IPS DF 4.7 (cell line): ENCODE results near the gene PTPRN2.

Experiments
- DNase-seq: peaks from one replicate; pipeline ENCODE4 v3.0.0-alpha.2; 2013; ENCODE audit warnings: low spot score; ENCODE audit errors: extremely low read depth

Gene PTPRN2

DNA sequence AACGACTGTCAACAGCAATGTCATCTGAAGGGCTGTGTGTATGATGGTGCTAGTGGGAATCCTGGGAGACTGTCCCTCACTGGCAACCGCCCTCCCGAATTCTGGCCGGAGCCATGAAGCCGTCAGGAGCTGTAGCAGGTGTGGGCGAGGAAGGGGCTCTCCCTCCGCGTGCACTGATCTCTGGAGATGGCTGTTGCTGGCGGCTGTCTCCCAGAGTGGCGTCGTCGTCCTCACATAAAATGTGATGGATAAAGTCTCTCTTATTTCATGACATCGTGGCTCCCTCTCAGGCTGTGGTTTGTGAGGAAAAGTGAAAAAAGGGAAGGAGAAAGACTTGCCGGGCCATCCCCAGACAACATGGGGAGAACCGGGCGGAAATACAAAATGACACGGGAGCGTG is 1034.4 kb downstream of the PTPRN2 start:
- DNase-seq = no peak

DNA sequence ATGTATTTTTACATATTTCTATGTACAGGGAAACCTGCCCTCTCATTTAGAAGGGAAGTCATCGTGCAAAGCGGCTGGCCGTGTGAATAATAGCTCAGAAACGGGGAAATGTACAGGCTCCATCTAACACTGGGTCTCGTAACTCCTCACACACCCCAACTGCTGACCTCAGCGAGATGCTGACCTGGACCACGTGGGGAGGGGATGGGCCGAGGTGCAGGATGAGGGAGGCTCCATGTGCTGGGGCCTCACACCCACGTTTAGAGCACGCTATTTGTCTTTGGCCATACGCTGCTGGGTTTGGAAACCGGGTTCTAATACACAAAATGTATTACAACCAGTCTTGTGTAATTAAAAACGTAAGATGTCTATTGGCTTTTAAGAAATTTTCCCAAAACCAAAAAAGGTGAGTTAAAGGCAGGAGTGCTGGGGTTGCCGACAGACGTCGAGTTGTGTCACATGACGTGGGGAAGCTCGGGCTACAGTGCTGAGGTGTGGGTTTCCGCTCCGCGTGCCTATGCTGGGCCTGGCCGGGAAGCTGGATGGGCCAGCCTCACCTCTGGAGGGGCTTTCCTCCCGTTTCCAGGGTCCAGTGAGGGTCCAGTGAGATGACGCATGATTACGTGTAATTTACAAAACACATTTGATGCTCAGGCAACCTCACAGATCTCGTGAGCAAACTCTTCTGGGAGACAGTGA is 1035.2 kb downstream of the PTPRN2 start:
- DNase-seq = no peak

DNA sequence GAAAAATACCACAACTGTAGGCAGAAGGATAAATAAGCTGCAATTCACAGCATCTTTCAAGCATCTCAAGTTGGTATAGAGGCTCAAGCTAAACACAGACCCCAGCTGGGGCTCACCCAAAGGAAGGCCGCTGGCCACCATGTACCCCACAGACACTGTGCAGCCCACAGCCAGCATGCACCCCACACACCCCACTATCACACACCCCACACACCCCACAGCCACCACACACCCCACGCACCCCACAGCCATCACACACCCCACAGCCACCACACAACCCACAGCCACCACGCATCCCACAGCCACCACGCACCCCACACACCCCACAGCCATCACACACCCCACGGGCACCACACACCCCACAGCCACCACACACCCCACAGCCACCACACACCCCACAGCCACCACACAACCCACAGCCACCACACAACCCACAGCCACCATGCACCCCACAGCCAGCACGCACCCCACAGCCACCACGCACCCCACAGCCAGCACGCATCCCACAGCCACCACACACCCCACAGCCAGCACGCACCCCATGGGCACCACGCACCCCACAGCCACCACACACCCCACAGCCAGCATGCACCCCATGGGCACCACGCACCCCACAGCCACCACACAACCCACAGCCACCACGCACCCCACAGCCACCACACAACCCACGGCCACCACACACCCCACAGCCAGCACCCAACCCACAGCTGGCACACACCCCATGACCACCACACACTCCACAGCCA is 1036.1 kb downstream of the PTPRN2 start:
- DNase-seq = no peak

DNA sequence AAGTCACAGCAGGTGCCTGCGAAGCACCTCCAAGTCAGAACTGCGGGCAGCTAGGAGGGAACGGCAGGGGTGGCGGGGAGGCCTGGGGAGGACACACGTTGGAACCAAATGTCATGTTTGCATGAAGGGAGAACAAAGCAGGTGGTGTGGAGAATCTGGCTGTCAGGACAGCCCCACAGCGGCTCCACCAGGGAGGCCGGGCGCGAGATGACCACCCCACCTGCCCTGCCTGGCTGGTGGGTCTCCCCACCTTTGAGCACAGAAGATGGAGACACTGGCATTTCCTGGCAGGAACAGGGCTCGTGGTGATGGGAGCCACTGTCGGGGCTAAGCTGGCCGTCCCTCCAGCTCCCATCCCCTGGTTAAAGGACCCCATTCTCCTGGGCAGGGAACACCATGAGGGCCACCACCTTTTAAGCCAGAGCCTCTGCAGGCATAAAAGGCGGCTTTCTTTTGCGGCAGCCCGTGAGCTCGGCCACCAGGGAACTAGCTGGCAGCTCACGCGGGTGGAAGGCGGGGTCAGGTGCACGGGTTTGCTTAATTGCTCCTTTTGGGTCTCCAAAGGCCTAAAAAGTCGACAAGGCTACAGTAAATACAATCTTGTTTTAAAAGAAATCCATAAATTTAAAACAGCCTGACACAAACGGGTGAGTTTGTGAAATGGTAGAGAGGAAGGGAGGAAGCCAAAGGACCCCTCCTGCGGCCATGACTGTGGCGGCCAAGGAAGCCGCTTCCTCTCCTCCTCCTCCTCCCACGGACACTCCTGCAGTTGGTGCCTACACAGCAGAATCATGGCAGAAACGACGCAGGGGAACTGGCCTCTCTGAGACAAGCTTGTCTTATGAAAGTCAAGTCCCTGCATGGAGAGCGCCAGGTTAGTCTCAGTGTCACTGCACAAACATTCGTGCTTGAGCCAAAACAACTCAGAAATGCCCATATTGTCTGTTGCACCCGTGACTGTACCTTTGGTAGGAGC is 1037.0 kb downstream of the PTPRN2 start:
- no peak for DNase-seq

DNA sequence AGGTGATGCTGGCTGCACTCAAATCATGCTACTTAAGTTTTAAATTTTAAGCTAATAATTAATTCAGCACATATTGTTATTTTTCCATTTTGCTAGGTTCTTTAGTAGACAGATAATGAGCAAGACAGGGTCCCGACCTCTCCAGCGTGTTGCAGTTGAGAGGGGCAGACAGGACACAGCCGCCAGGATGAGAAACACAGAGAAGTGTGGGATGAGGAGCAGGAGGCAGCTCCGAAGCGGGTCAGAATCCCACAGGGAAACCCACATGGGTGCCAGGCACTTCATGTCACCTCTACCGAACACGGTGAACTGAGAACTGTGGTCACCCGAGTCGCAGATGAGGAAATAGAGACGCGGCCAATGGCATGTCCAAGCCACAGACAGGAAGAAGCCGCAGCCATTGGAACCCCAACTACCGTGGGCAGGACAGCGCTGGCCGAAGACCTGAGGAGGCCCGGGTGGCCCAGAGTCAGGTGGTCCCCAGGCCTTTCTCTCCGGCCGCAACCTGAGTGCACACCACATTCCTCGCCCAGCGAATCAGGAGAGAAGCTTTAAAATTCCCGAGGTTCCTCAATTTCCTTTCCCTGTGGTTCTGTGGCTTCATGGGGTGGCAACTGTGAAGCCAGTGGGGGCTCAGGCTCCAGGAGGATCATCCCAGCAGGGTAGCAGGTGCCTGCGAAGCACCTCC is 1037.9 kb downstream of the PTPRN2 start:
- DNase-seq = no peak

DNA sequence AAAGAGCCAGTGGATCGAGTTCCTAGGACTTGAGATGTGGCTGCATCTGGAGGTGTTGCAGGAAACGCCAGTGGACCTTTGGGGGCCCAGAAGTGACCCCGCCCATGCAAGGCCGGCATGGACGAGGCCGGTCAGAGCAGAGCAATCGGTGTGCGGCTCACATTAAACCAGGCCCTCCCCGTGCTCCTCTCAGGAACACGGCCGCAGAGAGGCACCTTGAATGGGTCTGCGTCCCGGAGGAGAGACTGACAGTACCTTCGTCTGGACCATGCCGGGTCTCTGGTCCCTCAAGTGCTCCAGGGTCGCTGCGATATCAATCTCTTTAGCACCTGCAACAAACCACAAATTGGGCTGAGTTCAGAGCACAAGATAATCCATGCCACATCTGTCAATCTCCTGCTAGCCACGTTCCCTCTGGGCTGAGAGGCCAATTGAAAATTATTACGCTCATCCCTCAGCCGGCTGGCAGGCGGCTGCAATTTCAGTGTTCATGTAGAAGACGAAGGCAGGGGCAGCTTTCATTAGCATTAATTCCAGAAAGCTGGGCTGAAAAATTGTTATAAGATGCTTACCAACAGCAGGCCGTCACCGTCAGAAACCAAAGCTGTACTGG is 1038.8 kb downstream of the PTPRN2 start:
- no peak for DNase-seq

DNA sequence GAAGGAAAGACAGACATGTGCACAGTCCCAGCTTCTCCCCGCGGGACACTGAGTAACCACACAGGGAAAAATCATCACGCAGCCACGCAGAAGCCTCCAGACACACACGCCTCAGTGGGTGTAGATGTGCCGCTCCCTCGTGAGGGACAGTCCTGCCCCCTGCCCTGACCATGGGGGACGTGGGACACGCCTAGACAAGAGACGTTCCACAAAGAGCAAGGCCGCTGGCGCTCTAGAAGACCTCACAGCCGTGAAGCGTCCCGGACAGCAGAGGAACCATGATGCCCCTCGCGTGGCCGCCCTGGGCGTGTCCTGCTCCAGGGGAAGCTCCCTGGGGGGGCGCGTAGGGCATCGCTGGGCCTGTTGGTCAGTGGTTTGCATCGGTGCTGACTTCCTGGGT is 1040.0 kb downstream of the PTPRN2 start:
- no peak for DNase-seq

DNA sequence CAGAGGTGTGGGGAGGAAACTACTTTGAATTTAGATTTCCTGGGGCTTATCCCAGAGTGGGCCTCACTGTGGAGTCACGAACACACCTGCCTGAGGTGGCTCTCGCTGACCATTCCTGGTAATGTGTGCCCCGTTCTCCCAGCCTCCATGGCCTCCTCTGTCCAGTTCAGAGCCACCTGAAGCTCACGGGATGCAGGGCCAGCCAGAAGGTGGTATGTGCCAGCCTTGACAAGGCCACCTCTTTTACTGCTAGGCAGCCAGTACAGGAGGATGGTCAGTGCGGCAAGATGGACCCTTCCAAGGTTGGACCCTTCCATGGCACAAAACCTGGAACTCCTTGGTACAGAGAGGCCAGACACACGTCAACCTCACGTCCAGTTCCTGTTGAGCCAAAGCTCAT is 1040.5 kb downstream of the PTPRN2 start:
- DNase-seq = no peak

DNA sequence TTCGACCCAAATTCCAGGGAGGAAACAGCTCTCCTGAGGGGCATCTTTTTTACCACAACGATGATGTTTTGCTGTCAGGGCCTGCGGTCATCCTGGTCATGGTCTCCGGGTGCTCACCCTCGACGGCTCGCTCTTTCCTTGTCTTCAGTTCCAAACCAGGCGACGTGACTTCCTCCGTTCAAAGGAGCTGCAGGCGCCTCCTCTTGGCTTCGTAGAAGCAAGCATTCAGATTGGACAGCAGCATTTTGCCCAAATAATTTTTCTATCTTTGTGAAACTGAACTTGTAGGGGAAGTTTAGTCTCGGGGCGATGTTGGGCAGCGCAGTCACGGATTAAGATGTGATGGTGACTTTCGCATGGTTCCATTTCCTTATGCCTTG is 1042.0 kb downstream of the PTPRN2 start:
- no peak for DNase-seq

DNA sequence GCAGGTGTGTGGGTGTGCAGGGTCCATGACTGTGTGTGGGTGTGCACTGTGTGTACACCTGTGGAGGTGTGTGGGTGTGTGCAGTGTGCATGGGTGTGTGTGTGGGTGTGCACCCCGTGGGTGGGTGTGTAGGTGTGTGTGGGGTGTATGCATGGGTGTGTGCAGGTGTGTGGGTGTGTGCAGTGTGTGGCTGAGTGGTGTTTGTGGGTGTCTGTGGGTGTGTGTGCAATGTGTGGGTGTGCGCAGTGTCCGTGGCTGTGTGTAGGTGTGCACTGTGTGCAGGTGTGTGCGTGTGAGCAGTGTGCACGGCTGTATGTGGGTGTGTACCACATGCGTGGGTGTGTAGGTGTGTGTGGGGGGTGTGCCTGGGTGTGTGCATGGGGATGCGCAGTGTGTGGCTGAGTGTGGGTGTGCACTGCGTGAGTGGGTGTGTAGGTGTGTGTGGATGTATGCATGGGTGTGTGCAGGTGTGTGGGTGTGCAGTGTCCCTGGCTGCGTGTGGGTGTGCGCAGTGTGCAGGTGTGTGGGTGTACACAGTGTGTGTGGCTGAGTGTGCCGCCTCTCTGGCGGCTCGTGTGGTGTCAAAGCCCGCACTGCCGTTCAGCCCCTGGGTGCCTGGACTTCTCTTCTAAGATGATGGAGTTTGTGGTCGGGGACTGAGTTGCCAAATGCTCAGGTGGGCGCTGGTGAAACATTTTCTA is 1042.5 kb downstream of the PTPRN2 start:
- DNase-seq = no peak

DNA sequence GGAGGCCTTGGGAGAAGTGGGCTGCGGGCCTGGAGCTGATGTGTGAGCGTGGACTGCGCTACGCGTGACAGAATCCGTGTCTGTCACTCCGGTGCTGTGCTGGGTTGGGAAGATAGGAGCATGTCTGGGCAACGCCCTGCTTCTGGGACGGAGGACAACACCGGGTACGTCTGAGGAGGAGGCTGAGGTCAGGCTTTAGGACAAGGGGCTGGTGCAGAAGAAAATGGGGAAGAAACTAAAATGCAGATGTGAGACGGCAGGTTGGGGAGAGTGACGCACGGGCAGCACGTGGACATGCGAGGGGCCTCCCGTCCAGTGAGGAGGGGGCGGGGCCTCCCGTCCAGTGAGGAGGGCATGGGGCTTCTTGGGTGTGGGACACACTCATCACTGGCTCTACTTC is 1043.4 kb downstream of the PTPRN2 start:
- no peak for DNase-seq

DNA sequence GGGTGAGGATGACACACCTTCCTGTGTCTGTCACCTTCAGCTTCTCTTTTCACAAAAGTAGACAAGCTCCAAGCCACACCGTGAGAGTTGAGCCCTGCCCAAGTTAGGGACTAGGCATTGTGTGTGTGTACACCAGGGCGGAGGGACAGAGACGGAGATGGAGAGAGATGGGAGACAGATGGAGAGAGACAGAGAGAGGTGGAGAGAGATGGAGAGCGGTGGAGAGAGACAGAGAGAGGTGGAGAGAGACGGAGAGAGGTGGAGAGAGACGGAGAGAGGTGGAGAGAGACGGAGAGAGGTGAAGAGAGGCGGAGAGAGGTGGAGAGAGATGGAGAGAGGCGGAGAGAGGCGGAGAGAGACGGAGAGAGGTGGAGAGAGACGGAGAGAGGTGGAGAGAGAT is 1043.8 kb downstream of the PTPRN2 start:
- DNase-seq = no peak

DNA sequence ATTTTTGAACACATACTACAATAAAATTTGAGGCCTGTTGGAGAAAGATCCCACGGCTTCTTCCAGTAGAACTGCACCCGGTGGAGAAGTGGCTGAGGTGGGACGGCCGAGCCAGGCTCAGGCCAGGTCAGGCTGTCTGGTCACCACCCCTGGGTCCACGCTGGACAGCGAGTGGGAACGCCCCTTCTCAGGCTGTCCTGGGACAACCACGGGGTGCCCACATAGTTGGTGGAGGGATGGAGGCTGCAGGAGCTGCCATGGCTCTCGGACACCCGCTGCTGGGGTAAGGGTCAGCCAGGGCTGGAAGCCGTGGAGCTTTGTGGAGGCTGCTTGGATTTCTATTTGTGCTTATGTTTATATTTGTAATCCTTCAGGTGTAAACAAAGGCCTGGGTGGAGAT is 1044.3 kb downstream of the PTPRN2 start:
- DNase-seq = no peak

DNA sequence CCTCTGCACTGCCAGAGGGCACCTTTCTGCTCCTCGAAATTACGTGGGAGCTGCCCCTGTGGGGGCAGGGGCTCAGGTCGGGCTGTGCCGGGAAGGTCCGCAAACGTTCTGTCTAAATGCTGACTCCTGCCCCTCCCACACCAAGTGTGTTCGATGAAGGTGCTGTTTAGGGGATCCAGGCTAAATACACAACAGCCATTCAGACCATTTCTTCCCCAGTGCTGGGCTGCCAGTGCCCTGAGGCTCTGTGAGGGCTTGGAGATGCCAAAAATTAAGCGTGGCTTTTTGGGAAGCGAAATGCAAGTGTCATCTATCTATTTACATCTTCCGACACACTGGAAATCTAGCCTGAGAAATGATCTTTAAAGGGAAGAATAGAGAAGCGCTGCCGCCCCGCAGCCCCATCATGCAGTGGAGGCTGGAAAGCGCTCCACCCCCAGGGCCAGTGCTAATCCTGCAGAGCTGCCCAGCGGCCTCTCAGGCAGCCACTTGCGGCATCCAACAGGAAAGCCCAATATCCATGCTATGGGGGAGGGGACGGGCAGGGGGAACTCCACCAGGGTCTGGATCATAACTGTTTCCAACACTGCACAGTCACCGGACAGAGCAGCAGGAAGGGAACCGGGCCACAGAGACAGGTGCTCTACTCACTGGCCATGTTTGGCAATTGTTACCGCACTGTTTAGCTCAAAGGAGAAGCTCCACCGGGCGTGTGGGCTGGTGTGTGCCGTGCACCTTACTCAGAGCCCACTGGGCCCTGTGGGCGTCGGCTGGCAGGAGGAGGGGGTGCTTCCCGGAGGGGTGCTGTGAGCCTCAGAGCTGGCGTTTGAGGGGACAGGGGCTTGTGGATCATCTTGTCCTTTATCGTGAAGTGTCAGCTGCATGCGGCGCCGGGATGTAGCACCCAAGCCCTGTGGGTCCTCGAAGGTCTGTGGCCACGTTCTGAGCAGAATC is 1045.3 kb downstream of the PTPRN2 start:
- DNase-seq = no peak

DNA sequence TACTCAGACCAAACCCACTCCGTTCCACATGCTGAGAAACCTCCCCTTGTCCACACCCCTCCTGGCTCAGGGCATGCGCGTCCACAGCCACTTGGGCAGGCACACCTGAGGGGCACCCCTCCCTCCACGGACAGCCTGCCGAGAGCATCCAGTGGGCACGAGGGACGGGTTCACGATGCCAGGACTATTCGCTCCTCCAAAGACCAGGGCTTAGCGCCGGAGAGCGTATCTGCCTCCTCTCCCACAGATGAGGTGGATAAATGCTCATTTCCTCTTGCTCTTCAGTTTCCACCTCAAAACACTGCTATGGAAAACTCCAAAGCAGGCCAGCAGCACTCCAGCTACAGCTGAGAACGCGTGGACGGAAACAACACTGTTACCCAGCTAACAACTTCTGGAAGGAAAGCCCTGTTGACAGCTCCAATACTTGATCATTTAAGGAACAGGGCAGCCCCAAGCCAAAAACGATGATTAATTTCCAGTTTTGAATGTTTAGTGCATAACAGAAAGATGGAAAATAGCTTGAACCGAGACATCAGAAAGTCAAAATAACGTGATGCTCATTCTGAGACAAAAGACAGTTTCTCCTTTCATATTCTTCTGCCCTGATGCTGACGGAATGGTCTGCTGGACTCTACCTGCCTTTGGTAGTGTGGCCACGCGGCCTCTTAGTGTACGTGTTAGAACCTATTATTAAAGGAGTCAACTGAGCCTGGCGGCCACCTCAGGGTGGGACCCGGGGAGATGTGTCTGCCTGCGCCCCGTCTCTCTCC is 1046.1 kb downstream of the PTPRN2 start:
- no peak for DNase-seq

DNA sequence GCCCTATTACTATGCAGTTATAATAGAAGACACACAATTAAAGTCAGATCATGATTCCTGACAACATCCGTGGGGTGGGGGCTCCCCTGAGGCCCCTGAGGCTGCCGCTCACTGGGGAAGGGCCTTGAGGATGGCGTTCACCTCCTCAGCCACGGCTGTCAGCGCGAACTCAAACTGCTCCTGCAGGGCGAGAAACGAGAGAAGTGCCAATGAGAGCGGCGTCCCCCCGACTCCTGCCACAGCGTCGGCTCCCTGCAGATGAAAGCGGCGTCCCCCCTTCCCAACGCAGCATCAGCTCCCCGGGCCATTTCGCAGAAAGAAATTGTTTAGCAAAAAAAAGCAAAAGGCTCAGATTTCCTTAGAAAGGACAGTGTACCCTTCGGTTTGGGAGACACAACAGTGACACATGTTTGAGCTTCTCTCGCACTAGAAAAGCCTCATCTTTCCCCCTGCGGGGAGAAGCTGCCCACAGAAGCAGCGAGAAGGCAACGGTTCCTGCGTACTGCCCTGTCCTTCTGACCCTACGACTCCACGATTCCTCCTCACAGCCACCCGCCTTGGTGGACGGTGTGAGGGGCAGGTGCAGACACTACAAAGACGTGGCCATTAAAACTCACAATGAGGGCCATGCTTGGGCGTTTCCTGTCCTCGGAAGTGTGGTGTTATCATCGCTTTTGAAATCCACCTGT is 1046.9 kb downstream of the PTPRN2 start:
- no peak for DNase-seq

DNA sequence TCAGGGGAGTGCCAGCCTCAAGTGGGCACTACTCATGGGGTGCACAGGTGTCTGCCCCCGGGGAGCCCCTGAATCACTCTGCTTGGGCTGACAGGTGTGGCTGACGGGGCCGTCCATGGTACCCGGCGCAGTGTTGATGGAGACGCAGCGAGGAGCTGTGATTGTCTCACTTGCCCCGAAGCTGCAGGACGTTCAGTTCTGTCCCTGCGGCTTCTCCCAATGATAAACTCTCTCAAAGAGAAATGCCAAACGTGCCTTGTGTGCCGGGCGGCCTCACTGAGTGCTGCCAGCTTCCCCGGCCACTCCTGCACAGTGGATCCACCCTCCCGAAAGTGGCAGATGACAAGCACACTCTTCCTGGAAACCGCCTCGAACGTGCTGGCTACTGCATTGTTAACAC is 1047.6 kb downstream of the PTPRN2 start:
- no peak for DNase-seq

DNA sequence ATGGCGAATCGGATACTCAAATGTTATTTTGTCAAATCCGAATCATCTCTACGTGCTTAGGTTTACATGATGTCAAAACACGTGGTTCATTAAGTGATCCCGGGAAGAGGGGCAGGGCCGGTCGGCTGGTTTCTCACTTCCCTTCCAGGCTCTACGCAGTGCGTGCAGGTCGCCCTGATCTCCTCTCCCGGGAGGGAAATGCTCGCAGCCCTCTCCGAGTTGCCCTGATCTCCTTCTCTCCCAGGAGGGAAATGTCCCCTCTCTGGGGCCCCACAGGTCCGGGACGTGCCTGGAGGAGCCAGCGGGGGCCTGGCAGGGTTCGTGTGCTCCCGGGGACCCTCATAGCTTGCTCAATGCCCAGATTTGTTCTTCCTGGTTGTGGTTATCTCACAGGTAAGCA is 1048.1 kb downstream of the PTPRN2 start:
- no peak for DNase-seq
